NAMALWA (cell line): ENCODE measurements around the gene TCERG1L.

Experiments used
- DNase-seq: peaks from one replicate; pipeline ENCODE4 v3.0.0-alpha.2; 2015; ENCODE audit warnings: low spot score

TCERG1L gene

GRCh38 chr10:131065673-131066305 is 245.7 kb downstream of the TCERG1L start:
- no peak for DNase-seq

- DNase-seq, result no peak
Measured at GRCh38 chr10:131063311-131063710, 248.2 kb downstream of the TCERG1L start.

DNA sequence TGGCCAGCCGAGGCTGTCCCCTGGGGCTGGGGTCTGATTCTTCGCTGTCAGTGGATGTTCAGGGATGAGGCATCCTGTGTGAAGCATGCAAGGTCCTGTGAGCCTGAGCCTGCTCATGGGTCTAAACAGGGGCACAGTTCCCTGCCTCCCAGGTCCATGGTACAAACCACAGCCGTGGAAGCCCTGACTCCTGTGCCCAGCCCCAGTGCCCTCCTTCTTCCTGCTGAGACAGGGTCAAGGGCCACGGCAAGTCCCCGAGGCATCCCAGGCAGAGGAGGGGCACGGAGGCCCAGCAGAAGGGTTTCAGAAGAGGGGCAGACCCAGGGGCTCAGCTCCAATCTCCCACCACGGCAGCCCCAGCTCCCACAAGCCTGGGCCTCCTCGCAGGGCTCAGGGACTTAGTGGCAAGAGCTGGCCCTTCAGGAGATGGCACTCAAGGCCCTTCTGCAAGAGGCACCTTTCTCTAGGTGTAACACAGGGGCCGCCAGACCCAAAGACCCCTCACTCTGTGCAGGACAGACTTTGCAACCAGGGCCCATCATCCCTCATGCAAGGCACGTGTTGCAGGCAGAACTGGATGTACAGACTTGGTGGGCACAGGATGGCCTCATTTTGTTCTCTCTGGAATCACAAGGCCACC is 248.8 kb downstream of the TCERG1L start:
- no peak for DNase-seq

- no peak for DNase-seq
Measured at GRCh38 chr10:131061216-131061615, 250.3 kb downstream of the TCERG1L start.

- DNase-seq, result no peak
Measured at GRCh38 chr10:131059881-131060280, 251.6 kb downstream of the TCERG1L start.

DNA sequence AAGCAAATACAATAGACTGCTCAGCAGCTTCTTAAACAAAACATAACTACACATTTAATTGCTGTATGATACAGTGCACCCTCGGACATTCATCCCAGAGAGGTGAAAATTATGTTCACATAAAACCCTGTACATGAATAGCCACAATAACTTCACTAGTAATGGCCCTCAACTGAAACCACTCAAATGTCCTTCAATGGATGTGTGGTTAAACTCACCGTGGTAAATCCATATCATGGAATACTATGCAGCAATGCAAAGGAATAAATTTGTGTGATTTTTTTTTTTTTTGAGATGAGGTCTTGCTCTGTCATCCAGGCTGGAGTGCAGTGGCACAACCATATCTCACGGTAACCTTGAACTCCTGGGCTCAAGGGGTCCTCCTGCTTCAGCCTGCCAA is 252.7 kb downstream of the TCERG1L start:
- DNase-seq, result no peak

- no peak for DNase-seq
Measured at GRCh38 chr10:131056781-131057180, 254.7 kb downstream of the TCERG1L start.

DNA sequence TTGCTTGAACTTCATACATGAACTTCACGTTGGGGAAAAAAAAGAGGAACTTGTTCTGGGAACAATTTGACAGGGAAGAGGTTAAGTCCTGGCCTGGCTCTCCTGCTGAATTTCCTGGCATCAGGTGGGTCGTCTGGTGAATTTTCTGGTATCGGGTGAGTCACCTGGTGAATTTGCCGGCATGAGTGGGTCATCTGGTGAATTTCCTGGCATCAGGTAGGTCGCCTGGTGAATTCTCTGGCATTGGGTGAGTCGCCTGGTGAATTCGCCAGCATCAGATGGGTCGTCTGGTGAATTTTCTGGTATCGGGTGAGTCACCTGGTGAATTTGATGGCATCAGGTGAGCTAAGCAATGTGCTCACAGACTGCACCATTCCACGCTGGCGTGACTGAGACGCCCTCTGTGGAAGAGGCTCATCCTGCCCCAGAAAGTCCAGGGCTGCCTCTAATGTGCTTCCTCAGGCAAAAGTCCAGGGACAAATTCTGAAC is 255.4 kb downstream of the TCERG1L start:
- DNase-seq, result no peak

DNA sequence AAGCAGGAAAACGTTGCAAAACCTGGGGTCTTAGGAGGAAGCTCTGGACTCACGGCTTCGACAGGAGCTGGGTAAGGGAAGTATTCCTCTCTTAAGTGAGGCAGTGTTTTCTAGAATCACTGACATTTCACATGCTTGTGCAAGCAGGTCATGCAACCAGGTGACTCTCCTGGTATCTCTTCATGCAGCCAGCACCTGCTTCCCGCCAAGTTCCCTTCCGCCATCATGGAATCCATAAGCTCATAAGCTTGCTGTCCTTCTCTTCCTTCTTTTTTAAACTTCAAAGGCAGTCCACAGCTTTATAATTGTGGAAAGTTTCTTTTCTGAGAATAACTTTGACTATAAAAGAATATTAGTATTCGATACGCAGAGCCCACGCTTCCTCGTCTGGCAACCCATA is 256.1 kb downstream of the TCERG1L start:
- DNase-seq, result no peak

- DNase-seq, result no peak
Measured at GRCh38 chr10:131053192-131053591, 258.3 kb downstream of the TCERG1L start.

DNA sequence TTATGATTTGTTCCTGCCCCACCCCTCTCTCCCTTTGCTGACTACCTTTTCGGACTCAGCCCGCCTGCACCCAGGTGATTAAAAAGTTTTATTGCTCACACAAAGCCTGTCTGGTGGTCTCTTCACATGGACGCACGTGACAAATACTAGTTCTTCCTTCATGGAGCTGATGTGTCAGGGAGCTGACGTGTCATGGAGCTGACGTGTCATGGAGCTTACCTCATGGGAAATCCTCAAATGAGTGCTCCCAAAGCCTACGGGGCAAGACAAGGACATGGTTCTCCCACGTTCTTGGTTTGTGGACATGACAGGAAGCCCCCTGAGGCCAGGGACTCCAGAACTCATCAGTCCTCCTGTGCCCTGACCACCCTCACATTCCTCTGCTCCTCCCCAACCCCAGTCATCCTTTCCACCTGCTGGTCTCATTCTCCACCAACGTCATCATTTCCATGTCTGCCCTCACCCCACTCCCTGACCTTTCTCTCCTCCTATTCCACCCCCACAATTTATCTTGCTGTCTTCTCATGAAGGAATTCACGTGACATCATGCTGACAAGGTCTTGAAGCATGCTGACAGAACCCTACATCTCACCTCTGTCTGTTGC is 261.3 kb downstream of the TCERG1L start:
- no peak for DNase-seq

DNA sequence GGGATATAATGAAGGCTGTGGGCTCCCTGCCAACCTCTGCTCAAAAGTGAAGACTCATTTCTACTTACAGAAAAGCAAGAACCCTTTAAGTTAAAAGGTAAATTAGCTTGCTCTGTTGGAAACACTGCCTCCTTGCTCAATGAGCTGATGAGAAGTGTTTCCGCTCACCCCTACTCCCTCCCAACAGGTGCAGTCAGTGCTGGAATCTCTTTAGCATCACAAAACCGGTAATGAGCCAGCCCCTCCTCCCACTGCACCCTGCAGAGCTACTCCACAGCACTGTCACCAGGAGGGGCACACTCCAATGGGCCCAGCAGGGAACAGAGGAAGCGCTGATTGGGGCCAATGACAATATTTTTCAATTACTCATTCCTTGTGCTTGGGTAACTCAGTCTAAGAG is 262.5 kb downstream of the TCERG1L start:
- no peak for DNase-seq

DNA sequence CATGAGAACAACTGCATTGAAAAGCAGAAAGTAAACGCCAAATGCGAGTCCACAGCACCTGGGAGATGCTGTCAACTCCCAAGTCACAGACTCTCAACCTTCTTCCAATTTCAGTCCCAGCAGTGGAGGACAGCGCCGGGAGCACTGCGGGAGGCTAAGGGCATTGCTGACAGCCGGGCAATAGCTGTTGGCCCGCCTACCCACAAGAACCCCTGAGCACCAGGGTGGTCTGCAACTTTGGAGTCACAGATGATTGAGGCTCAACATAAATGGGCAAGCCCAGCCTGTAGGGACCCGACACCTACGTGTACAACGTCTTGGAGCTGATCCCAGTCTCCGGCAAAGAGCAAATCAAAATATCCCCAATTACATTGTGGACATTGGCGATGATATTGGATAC is 262.9 kb downstream of the TCERG1L start:
- no peak for DNase-seq

DNA sequence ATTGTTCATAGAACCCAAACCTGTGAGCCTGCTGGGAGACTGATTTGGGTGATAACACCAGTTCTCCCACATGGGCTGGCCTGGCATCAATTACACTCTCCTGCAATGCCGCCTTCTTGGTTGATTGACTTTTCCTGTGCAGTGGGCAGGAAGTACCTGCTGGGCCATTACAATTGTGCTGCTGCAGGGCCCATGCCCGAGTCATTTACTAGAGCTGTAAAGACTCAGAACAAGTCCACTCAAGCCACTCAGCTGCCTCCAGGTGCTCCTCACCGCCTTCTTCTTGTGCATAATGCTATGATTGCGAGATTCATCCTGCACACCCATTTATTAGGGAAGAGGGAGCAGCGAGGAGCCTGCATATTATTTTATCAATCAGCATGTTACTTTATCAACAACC is 264.0 kb downstream of the TCERG1L start:
- DNase-seq, result no peak

- no peak for DNase-seq
Measured at GRCh38 chr10:131046194-131046593, 265.3 kb downstream of the TCERG1L start.

GRCh38 chr10:131044379-131045111 is 267.0 kb downstream of the TCERG1L start:
- no peak for DNase-seq

- DNase-seq, result peak; percentile 4
Measured at GRCh38 chr10:131043039-131043691, 268.4 kb downstream of the TCERG1L start.
